Fibroblast of skin of right quadriceps (primary cell): ENCODE measurements around the gene SLC49A3.
"Not testable (repeated sequence)": the region's sequence is repeated elsewhere in the genome, so short reads cannot be mapped to it uniquely, and the experiment has no call there.

ENCODE experiments used
- DNase-seq: peaks from one replicate; pipeline ENCODE4 v3.0.0-alpha.2; 2013

SLC49A3 gene

DNA sequence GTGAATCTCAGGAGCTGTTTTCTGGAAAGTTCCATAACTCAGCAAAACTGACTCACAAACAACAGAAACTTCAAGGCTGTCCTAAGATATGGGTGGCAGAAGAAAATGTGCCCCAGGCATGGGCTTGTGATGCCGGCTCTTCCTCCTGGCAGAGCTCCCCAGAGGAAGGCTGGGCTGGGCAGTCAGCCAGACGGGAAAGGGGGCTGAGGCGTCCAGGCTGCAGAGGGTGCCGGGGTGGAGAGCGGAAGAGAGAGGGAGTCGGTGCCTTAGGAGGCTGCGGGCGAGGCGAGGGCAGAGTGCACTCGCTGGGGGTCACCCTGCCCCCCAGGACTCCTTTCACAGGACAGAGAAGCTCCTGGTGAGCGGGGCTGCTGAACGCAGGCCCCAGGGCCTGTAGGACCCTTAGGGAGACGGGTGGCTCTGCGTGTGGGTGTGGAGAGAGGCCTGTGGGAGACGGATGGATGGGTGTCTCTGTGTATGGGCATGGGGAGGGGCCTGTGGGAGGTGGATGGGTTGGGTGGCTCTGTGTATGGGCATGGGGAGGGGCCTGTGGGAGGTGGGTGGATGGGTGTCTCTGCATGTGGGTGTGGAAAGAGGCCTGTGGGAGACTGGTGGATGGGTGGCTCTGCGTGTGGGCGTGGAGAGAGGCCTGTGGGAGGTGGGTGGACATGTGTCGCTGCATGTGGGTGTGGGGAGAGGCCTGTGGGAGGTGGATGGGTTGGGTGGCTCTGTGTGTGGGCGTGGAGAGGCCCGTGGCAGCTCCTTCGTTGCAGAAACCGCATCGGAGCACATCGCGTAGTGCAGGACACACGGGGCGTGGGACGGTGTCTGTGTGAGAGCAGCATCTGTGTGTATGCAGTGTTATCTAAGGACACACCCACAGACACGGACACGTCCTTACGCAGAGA is 32.6 kb upstream of the SLC49A3 start:
- no peak for DNase-seq

GRCh38 chr4:720111-720860 is 31.3 kb upstream of the SLC49A3 start:
- no peak for DNase-seq

GRCh38 chr4:718460-718859 is 29.5 kb upstream of the SLC49A3 start:
- no peak for DNase-seq

GRCh38 chr4:717601-718320 is 28.8 kb upstream of the SLC49A3 start:
- DNase-seq, result no peak

DNA sequence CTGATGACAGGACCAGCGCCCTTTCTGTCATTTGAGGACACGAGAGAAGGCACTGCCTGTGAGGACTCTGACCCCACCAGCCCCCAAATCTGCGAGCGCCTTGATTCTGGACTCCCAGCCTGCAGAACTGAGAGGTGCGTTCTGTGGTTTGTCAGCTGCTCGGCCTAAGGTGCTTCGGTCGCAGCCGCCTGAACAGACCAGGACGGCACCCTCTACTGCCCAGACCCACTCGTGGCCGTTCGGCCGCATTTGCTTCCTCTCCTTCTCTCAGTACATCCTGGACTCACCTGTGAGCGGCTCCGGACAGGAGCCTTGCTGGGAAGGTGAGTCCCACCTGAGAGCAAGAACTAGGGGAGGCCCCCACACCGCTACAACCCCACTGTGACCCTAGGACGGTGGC is 25.1 kb upstream of the SLC49A3 start:
- DNase-seq, result no peak

DNA sequence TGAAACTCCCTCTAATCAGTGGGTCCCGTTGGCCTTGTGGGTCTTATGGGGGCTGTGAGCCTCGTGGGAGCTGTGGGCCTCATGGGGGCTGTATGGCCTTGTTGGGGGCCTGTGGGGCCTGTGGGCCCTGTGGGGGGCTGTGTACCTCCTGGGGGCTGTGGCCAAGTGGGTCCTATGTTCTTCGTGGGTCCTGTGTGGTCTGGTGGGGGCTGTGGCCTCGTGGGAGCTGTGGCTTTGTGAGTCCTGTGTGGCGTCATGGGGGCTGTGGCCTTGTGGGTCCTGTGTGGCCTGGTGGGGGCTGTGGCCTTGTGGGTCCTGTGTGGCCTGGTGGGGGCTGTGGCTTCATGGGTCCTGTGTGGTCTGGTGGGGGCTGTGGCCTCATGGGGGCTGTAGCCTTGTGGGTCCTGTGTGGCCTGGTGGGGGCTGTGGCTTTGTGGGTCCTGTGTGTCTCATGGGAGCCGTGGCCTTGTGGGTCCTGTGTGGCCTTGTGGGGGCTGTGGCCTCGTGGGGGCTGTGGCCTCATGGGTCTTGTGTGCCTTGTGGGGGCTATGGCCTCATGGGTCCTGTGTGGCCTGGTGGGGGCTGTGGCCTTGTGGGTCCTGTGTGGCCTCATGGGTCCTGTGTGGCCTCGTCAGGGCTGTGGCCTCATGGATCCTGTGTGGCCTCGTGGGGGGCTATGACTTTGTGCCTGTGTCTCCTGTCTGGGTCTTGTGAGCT is 24.1 kb upstream of the SLC49A3 start:
- DNase-seq, result no peak

GRCh38 chr4:712093-712492 is 23.1 kb upstream of the SLC49A3 start:
- DNase-seq, result no peak

- no peak for DNase-seq
These were observed 22.0 kb upstream of the SLC49A3 start for GRCh38 chr4:710916-711315.

- no peak for DNase-seq
These were observed 21.2 kb upstream of the SLC49A3 start for GRCh38 chr4:710116-710515.

- DNase-seq, result no peak
These were observed 20.4 kb upstream of the SLC49A3 start for GRCh38 chr4:709348-709747.

- DNase-seq, result no peak
These were observed 19.6 kb upstream of the SLC49A3 start for GRCh38 chr4:708631-708933.

GRCh38 chr4:707929-708630 is 19.1 kb upstream of the SLC49A3 start:
- no peak for DNase-seq

DNA sequence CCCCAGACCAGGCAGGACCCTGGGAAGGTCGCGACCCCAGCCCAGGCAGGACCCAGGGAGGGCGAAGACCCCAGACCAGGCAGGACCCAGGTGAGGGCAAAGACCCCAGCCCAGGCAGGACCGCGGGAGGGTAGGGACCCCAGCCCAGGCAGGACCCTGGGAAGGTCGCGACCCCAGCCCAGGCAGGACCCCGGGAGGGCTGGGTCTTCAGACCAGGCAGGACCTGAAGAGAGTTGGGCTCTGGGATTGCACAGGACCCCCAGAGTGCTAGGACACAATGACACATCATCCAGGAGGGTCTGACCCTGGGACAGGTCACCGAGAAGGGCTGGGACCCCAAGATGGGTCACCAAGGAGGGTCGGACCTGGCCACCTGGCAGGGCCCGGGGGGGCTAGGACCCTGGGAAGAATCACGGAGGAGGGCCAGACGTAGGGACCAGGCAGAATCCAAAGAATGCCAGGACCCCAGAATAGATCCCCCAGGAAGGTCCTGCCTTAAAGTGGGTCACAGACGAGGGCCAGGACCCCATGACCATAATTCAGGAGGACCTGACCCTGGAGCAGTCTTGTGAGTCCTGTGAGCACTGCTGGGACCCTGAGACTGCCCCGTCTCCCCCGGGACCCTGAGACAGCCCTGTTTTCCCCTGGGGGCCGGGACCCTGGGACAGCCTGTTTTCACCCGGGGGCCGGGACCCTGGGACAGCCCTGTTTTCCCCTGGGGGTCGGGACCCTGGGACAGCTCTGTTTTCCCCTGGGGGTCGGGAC is 18.1 kb upstream of the SLC49A3 start:
- no peak for DNase-seq

GRCh38 chr4:706083-706633 is 17.2 kb upstream of the SLC49A3 start:
- not testable (repeated sequence) for DNase-seq

GRCh38 chr4:705278-706082 is 16.5 kb upstream of the SLC49A3 start, which contains the start of gene PCGF3:
Gene PCGF3, plus strand, starts transcription at chr4:705832. Its CDS starts 27,849 bp downstream, at chr4:733681.
- peak; percentile 95 for DNase-seq

DNA sequence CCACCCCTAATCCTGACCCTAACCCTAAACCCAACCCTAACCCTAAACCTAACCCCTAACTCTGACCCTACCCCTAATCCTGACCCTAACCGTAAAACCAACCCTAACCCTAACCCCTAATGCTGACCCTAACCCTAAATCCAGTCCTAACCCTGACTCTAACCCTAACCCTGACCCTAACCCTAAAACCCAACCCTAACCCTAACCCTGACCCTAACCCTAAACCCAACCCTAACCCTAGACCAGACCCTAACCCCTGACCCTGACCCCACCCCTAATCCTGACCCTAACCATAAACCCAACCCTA is 16.0 kb upstream of the SLC49A3 start:
- no peak for DNase-seq

- DNase-seq, result no peak
These were observed 15.4 kb upstream of the SLC49A3 start for GRCh38 chr4:704198-704891.

DNA sequence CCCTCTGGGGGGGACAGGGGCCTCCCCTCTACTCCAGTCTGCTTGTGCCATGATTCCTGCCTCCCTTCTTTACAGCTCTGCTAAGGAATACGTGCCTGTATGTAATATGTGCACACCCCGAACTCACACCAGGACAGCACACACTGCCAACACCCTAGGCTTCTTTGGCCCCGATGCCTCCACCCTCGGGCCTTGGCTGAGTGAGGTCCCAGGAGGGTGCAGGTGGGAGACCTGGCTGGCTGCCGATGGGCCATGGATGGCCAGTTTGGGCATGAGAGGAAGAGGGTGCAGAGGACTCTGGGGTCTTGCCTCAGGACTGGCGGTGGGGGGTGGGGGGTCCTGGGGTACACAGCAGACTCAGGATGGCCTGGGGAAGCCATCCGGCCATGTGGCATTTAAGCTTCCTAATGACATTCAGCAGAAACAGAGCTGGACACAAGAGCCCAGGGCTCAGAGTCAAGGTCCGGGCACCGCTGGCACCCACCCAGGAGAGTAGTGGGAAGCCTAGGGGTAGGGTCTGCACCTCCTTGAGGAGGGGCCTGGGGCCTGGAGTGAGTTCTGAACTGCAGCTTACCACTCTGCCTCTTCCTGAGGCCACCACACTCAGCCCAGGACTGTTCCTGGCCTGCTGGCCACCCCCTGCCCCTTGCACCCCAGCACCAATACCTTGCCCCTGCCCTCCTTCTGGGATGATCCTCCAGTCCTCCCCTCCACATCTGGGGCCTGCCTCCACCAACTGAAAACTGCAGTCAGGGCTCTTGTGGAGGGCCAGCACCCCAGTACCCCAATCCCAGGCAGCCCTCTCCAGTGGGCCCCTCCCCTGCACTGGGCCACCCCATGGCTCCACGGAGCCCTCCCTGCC is 14.6 kb upstream of the SLC49A3 start:
- DNase-seq, result no peak

DNA sequence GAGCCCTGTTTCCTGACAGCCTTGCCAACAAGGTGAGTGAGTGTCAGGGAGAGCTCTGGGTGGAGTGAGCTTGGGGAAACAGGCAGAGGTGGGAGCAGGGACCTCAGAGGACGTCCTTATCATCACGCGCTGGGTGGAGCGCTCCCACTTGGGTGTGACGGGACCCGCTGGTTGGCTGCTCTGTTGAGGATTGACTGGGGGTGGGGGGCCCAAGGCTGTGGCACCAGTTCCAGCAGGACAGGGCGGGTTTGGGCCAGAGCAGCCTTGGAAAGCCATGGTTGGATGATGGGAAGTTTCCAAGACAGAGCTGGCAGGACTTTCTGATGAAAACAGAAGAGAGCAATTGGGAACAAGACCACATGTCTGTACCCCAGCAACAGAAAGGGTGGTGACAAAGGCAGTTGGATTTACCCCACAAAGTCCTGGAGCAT is 13.7 kb upstream of the SLC49A3 start:
- no peak for DNase-seq
